IPS DF 19.7 (cell line): ENCODE data around the gene MRTFA.
"Not testable (repeated sequence)": the region's sequence is repeated elsewhere in the genome, so short reads cannot be mapped to it uniquely, and the experiment has no call there.

Experiments
- DNase-seq: peaks from one replicate; pipeline ENCODE4 v3.0.0-alpha.2; 2013; ENCODE audit warnings: low read depth, low spot score

Gene MRTFA

DNA sequence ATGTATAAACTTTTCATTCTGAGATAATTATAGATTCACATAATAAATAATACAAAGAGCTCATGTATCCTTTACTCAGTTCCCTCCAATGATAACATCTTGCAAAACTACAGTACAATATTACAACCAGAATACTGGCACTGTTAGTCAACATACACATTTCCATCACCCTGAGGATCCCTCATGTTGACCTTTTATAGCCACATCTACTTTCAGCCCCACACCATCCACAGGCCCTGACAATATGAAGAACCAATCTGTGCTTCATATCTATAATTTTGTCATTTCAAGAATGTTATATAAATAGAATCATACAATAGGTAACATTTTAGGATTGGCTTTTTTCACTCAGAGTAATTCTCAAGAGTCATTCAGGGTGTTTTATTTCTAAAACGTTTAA lies 115.5 kb downstream of the MRTFA start:
- DNase-seq, result no peak

DNA sequence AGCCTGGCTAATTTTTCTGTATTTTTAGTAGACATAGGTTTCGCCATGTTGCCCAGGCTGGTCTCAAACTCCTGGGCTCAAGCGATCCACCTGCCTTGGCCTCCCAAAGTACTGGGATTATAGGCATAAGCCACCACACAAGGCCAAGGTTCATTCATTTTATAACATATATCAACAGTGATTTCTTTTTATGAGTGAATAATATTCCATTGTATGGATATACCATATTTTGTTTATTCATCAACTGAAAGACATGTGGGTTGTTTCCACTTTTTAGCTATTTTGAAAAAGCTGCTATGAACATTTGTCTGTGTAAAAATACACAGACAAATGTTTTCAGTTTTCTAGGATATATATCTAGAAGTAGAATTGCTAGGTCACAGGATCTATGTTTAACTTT lies 116.0 kb downstream of the MRTFA start:
- no peak for DNase-seq

DNA sequence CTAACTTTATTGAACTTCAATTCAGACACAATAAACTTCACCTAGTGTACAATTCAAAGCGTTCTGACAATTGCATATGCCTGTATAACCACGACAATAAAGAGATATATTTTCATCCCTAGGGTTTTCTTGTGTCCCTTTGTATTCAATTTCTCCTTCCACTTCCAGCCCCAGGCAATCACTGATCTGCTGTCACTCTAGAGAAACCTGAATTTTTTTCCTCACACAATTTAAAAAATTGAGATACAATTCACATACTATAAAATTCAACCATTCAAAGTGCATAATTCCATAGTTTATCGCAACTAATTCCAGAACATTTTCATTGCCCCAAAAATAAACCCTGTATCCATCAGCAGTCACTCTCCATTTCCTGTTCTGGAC lies 116.6 kb downstream of the MRTFA start:
- DNase-seq, result no peak

DNA sequence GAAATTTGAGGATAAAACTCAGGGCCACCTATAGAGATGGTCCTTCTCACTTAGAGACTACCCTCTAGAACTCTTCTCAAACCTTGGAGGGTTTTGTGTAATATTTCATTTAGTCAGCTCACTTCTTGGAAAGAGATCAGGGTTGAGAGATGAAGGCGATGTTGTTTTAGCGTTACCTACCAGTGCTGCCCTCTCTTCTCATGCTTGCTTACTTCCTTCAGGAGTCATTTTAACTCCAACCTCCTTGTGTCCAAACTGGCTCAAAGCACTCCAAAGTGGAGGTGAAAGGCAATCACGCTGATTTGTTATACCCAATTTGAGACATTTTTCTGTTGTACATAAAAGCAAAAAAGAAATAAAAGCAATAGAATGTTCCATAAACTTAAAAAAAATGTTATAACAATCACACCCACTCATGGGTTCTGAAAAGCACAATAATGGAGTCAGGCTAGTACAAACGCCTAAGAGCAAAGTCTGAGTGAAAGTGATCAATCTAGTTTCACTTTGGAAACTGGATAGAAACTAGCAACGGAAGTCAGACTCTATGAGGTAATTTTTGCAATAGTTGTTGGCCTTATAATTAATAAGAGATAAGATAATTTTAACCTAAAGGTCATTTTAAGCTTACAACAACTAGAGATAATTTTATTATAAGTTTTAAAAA lies 117.1 kb downstream of the MRTFA start:
- no peak for DNase-seq

DNA sequence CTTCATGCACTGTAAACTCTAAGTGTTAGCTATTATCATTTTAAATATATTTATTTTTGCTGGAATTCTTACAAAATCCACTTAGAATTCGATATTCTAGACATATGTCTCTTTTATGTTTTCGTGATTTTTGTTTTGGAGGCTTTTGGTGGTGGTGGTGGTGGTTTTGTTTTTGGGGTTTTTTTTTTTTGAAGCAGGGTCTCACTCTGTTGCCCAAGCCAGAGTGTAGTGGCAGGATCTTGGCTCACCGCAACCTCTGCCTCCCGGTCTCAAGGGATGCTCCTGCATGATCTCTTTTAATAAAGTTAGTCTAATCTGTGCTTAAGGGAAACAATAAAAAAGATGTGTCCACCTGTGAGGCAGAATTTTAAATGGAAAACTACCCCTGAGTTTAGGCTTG lies 117.7 kb downstream of the MRTFA start:
- DNase-seq, result no peak

DNA sequence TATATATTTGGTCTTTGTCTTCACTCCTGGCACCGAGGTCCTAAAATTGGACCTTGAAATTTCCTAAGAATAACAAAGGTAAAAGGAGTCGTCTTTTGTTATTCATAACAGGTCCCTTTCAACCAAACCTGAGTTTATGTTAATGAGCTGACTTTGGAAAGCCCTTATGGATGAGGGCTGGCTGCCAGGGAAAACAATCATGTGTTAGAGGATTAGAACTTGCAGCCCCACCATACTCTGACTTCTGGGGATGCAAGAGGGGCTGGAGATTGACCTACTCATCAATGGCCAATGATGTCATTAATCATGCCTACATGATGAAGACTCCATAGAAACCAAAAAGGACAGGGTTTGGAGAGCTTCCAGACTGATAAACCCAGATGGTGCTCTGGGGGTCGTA lies 118.9 kb downstream of the MRTFA start:
- no peak for DNase-seq

DNA sequence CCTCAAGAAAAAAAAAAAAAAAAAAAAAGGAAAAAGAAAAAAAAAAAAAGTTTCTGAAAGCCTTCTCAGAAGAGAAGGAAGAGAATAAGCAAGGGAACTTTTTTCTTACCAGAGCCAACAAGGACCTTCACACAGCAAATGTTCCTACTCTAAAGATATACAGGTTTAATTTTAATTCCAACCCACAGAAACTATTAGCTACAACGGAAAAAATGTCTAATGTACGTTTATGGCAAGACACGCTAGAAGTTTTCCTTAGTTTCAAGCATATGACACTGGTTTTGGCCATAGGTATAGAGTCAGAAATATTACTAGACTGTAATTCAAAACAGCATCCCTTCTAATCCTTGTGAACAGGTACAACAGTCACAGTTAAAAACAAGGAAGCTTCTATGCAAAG lies 120.1 kb downstream of the MRTFA start:
- DNase-seq, result no peak

DNA sequence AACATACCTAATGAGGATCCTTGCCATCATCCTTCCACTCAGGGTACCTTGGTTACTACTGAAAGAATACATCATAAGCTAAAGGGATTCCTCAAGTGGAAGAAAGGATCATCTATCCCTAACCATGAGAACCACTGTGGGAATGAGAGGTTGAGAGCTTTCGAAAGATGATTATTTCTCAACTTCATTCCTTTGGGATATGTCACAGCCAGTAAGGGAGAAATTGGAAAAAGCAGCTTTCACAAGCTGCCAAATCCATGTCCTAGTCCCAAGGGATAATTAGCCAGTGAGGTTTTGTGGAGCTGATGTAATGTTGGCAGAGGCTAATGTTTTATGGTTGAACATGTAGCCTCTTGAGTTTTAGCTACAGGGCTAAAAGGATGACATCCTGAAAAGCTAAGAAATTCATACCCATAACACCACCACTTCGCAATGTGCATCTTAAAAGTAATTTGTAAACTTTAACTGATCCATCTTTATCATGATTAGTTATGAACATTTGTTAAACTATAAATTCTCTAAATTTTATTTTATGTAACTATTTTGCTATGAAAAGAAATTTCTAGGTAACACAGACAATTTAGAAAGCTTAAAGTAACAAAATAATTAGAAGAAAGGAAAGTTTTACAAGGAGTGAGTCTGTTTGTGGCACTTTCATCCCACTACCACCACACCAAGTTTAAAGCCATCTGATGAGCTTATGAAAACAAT lies 123.9 kb downstream of the MRTFA start:
- no peak for DNase-seq

DNA sequence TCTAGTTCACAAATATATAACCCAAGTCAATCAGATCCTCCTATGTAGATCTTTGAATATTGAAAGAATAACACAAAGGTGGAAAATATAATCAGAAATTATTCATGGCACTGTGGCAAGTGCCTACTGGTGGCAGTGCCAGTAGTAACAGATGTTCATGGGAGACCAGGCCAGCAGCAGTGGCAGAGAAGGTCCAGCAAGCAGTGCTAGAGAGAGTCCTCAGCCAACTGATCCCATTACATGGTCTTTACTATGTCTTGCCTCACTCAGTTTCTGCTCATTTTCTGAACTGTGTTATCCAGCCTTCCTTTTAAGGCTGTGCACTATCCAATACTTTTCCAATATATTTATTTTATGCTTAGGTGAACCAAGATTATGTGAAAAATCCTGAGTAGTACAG lies 124.9 kb downstream of the MRTFA start:
- no peak for DNase-seq

DNA sequence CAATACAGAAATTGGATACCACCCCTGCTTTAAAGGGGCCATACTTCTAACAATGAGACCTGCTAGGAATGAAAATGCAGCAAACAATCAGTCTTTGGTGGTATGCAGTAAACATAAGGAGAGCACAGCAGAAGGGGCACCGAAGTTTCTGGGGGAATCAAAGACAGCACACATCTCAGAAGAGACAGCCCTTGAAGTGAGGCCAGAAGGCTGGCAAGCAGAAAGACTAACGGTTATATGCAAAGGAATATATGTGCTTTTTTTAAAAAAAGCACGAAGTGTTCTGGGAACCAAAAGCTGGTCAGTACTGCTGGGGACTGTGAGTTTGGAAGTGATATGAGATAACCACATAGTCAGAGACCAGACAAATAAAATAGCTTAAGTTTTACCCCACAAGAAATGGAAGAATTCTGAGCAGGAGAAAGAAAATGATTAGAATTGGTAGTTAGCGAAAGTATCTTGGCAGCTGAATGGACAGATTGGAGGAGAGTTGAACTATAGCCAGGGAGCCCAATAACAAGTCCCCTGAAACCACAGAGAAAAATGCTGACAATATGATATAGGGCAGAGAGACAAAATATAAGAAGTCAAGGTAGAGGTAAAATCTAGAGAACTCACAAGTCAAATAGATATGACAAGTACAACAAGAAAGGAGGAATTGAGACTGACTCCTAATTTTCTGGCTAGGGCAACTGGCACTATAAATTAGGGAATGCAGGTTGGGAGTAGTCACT lies 125.7 kb downstream of the MRTFA start:
- no peak for DNase-seq

DNA sequence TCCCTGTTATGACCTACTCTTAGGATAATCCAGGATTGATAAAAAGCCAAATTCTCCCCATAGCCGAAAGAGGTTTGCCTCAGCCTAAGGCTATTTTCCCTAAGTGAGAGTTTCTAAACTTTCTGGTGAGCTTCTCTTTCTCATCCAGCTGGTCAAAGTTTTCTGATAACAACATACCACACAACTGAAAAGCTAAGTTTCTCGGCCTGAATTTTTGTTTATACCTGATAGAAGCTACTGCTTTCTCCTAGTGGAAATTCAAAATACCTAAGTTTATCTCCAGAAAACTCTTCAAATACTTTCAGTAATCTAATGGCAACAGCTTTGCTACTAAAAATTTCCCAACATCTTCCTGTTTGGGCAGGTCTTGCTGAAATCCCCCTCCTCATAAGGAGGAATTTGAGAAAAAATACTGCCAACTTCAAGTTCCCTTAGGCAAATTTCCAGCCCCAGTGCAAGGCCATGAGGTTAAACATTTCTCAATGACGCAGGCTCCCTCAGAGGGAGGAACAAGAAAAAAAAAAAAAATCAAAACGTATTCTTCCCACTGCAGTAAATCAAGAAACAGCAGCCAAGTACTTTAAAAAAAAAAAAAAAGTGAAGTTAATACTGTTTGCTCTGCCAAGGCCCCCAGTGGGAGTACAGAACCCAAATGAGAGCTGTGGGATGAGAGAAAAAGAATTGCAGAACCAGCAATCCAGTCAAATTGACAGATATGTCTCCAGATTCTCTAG lies 127.0 kb downstream of the MRTFA start:
- DNase-seq, result no peak

DNA sequence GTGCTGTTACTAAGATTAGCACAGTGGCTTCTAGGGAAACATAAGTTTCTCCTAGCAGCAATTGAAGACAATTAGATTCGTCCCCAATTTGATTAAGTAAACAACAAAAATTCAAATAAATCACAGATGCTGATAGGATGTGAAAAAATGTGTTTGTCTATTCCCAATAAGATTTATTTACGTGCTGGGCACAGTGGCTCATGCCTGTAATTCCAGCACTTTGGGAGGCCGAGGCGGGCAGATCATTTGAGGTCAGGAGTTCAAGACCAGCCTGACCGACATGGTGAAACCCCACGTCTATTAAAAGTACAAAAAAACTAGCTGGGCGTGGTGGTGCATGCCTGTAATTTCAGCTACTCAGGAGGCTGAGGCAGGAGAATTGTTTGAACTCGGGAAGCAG lies 128.5 kb downstream of the MRTFA start:
- not testable (repeated sequence) for DNase-seq

DNA sequence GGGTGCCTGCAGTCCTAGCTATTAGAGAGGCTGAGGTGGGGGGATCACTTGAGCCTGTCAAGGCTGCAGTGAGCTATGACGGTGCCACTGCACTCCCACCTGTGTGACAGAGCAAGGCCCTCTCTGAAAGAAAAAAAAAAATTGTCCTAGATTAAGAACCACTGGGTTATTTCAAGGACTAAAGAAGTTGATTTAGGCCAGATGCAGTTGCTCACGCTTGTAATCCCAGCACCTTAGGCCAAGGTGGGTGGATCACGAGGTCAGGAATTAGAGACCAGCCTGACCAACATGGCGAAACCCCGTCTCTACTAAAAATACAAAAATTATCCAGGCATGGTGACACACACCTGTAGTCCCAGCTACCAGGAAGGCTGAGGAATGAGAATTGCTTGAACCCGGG lies 129.0 kb downstream of the MRTFA start:
- no peak for DNase-seq

DNA sequence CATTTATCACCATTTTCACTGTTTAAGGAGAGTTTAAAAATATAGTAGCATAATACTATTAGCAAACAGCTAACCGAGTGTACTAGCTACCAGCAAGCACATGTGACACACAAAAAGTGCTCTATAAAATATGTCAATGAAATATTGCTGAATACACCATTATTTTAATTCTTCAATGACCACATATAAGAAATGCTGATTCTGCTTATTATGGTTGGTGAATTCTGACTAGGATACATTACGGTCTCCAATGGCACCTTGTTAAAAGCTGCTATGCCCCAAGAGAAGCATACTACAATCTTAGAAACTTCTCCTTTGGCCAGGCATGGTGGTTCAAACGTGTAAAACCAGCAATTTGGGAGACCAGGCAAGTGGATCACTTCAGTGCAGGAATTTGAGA lies 129.8 kb downstream of the MRTFA start:
- no peak for DNase-seq

DNA sequence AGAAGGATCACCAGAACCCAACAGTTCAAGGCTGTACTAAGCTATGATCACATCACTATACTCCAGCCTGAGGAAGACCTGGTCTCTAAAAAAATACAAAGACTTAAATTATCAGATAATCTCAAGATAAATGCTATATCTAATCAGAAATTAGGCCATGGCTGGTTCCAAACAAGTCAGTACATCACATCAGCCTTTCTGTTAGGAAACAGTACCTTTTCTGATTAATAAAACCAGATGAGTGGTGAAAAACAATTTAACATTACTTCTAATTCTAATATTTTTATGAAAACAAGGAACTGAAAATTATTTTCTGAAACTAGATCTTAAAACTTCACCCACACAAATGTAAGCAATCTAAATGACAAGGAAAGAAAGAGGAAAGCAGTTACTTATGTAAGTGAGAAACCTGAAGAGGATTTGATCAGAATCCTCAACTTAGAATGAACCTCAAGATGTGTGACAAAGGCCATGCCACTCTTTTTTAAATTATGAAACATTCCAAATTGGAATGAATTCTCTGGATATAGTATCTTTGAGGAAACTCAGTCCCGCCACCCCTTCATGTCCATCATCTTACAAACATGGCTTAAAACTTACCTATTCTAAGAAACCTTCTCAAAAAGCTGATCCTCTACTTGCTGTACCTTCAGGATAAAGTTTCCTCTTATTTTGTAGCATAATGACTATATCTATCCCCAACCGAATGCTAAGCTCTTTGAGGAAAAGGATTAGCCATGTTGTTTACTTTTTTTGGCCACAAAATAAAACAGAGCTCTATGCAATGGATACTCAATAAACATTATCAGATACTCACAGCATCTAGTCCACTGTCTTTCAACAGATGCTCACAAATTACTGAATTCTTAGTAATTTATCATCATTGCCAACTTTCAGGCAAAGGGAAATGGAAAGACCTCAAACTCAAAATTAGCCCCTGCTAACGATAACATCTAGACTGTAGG lies 132.0 kb downstream of the MRTFA start:
- no peak for DNase-seq

DNA sequence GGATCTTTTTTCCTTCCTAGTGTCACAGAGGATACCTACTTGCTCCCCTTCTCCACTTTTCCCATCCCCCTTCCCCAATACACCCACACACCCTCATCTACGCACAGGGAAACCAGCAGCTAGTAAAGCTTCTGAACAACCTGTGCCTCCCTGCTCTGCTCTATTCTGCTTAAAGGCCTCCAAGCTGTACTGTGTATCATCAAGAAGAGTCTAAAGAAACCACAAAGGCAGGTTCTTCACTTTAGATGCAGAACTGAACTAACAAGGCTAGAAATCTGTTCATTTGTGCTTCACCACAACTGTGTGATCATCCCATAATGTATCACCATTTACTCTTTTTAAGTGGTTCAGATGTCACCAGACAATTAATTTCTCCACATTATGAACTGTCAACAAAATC lies 133.6 kb downstream of the MRTFA start:
- no peak for DNase-seq

DNA sequence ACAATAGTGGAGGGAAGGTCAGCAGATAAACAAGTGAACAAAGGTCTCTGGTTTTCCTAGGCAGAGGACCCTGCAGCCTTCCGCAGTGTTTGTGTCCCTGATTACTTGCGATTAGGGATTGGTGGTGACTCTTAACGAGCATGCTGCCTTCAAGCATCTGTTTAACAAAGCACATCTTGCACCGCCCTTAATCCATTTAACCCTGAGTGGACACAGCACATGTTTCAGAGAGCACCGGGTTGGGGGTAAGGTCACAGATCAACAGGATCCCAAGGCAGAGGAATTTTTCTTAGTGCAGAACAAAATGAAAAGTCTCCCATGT lies 136.1 kb downstream of the MRTFA start:
- DNase-seq, result not testable (repeated sequence)

DNA sequence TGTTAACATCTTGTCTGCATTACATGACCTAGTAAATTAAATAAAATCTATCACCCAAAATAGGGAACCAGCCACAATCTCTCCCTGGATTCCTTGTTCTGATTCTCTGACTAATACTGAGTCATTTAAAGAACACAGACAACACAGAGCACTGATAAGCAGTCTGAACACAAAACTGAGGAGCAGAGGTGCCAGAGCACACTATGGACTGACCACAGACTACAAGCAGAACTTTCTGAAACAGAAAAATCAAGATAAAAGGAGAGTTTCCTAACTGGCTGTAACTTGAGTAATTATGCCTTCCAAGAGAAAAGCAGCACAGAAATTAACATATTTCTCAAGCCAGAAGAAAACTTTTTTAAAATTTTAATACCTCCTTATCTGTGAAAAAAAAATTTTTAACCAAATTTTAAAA lies 137.3 kb downstream of the MRTFA start:
- no peak for DNase-seq

DNA sequence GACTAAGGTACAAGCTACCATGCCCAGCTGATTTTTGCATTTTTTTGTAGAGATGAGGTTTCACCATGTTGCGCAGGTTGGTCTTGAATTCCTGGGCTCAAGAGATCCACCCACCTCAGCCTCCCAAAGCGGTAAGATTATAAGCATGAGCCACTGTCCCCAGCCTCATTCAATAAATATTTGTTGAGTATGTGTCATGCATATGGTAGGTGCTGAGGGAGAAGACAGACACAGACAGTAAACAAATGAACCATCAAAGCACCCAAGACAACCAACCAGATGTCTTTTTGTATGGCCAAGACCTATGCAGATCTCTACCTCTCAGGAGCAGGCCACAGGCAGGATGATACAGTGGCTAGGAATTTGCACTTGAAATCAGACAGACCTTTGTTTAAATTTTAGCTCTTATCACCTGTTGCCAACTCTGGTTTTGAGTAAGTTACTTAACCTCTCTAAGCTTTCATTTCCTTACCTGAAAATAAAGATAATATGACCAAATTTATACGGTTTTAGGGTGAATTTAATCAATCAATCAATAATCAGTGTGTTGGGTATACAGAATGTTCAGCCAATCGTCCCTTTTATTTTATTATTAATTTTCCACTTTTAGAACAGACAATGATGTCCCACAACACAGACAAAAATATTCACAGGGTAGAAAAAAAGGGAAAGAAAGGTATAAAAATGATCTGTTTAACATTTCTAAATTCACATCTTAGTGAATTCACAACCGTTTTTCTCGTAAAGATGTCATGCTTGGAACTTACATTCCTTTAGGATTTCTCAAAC lies 137.9 kb downstream of the MRTFA start:
- DNase-seq, result no peak

DNA sequence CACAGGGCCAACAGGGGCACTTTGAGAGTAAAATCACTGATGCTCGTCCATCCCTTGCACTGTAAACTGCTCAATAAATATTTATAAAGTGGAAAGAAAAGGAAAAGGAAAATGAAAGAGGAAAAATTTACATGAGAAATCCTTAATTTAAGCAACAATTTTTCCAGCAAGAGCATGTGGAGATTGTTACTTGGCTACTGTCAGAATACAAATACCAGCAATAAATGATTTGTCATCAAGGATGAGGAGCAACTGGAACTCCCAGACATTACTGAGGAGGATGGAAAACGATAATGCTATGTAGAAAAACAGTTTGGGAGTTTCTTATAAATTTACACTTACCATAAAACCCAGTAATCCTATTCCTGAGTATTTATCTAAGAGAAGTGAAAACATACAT lies 143.1 kb downstream of the MRTFA start:
- no peak for DNase-seq
